ENCODE results near the gene LEKR1.
"Not testable (repeated sequence)": the region's sequence is repeated elsewhere in the genome, so short reads cannot be mapped to it uniquely, and the experiment has no call there.

The LEKR1 gene

GRCh38 chr3:156838035-156838434 lies 11.9 kb downstream of the LEKR1 start:
- DNase-seq = no peak

GRCh38 chr3:156840826-156841689 lies 14.9 kb downstream of the LEKR1 start:
- DNase-seq = no peak

- DNase-seq = no peak
These were observed 17.1 kb downstream of the LEKR1 start for GRCh38 chr3:156843071-156843808.

GRCh38 chr3:156847752-156848448 lies 21.7 kb downstream of the LEKR1 start:
- no peak for DNase-seq

GRCh38 chr3:156859578-156859977 lies 33.4 kb downstream of the LEKR1 start:
- DNase-seq = no peak

GRCh38 chr3:156860873-156861272 lies 34.7 kb downstream of the LEKR1 start:
- DNase-seq = no peak

- DNase-seq = no peak
These were observed 36.2 kb downstream of the LEKR1 start for GRCh38 chr3:156862338-156862737.

- no peak for DNase-seq
These were observed 39.6 kb downstream of the LEKR1 start for GRCh38 chr3:156865732-156866131.

GRCh38 chr3:156867174-156867573 lies 41.0 kb downstream of the LEKR1 start:
- DNase-seq = no peak

GRCh38 chr3:156867920-156868319 lies 41.8 kb downstream of the LEKR1 start:
- DNase-seq = no peak

GRCh38 chr3:156873906-156874305 lies 47.8 kb downstream of the LEKR1 start:
- no peak for DNase-seq

- not testable (repeated sequence) for DNase-seq
These were observed 53.3 kb downstream of the LEKR1 start for GRCh38 chr3:156879491-156879890.

- DNase-seq = no peak
These were observed 59.6 kb downstream of the LEKR1 start for GRCh38 chr3:156885761-156886160.

- DNase-seq = no peak
These were observed 62.0 kb downstream of the LEKR1 start for GRCh38 chr3:156888176-156888575.

- no peak for DNase-seq
These were observed 62.4 kb downstream of the LEKR1 start for GRCh38 chr3:156888576-156888975.

GRCh38 chr3:156892701-156893100 lies 66.5 kb downstream of the LEKR1 start:
- no peak for DNase-seq

- DNase-seq = not testable (repeated sequence)
These were observed 69.2 kb downstream of the LEKR1 start for GRCh38 chr3:156895374-156895773.

- not testable (repeated sequence) for DNase-seq
These were observed 71.7 kb downstream of the LEKR1 start for GRCh38 chr3:156897851-156898250.

GRCh38 chr3:156898296-156898880 lies 72.2 kb downstream of the LEKR1 start:
- no peak for DNase-seq

GRCh38 chr3:156899951-156900350 lies 73.8 kb downstream of the LEKR1 start:
- no peak for DNase-seq

- DNase-seq = no peak
These were observed 76.8 kb downstream of the LEKR1 start for GRCh38 chr3:156902916-156903315.

- DNase-seq = no peak
These were observed 80.1 kb downstream of the LEKR1 start for GRCh38 chr3:156906275-156906674.

- DNase-seq = no peak
These were observed 82.2 kb downstream of the LEKR1 start for GRCh38 chr3:156908398-156908797.

Measured in SHP77 (cell line).